AG04450 (cell line): ENCODE data around the gene CTDSP1. TPM values are rescaled to one million over a fixed set of nuclear protein-coding genes. Genes with fewer than 3 reads are reported as not detected.

Experiments used
- CTCF ChIA-PET: fragments of 300-600, 350-600 bp; formaldehyde crosslinking; extraction: SDS; loops from one replicate; lab custom pipeline; 2022; ENCODE audit warnings: antibody characterized with exemption, inconsistent platforms; lab: Charles Lee
- POLR2A ChIA-PET: fragments of 350-600 bp; formaldehyde crosslinking; extraction: SDS; loops from one replicate; lab custom pipeline; 2021; ENCODE audit warnings: antibody characterized with exemption, inconsistent platforms; lab: Yijun Ruan, JAX
- DNase-seq: peaks from one replicate; pipeline ENCODE4 v3.0.0-alpha.2; 2011; ENCODE audit warnings: low read depth, low spot score
- H3K27ac ChIP-seq: one replicate; pipeline ENCODE4 v1.5.1; 2012; ENCODE audit warnings: low read depth, low read length, control low read depth
- H3K27me3 ChIP-seq: one replicate; pipeline ENCODE4 v1.6.0; 2012; ENCODE audit warnings: low read length; ENCODE audit not compliant: control insufficient read depth, insufficient read depth
- H3K4me3 ChIP-seq: 2 replicates; pipeline ENCODE4 v1.5.1; 2011; ENCODE audit warnings: mild to moderate bottlenecking, low read depth, low read length, control low read depth
- H3K9me3 ChIP-seq: 2 replicates; pipeline ENCODE4 v1.5.1; 2012; ENCODE audit warnings: low read length; ENCODE audit not compliant: control insufficient read depth, insufficient read depth
- CTCF ChIP-seq: IDR thresholded peaks from 2 replicates; pipeline ENCODE4 v1.5.1; 2011; ENCODE audit warnings: low read depth, low read length, control low read depth, inconsistent platforms
- polyA plus RNA-seq: library from polyadenylated mRNA; depleted of rRNA; stranded (reverse); fragments of >200 nt; gene quantifications from 2 replicates; pipeline ENCODE4 v1.2.3, GENCODE V29; 2011

The CTDSP1 gene
- polyA plus RNA-seq, 1 experiment: 51.3 TPM

GRCh38 chr2:218360453-218360852, 39.2 kb upstream of the CTDSP1 start:
- Histone ChIP-seq H3K9me3 (no peaks in the 10 kb centered on the region), H3K27me3 (no peaks in the 10 kb centered on the region), H3K27ac (no peak overlapping the region), H3K4me3 (no peak overlapping the region)
- TF ChIP-seq CTCF: no peak
- DNase-seq: no peak
- CTCF ChIA-PET: interaction anchor here (1.3 kb wide), 1 partner anchor 89 kb away, joined by 3 read pairs; no protein-coding TSS in a partner anchor
- POLR2A ChIA-PET: no interaction called here

GRCh38 chr2:218362606-218363005, 37.1 kb upstream of the CTDSP1 start:
- DNase-seq: no peak
- no peak overlapping the region for H3K27ac ChIP-seq

GRCh38 chr2:218363736-218364135, 35.9 kb upstream of the CTDSP1 start:
- H3K4me3 ChIP-seq: no peak overlapping the region
- ChIA-PET POLR2A (no interaction called here), CTCF (no interaction called here)
- peaks cover 4% of the 10 kb centered on the region for H3K27me3 ChIP-seq
- no peak for TF ChIP-seq CTCF
- H3K9me3 ChIP-seq: peaks cover 9% of the 10 kb centered on the region
- H3K27ac ChIP-seq: no peak overlapping the region
- no peak for DNase-seq

More at GRCh38 chr2:218362606-218363005, 37.1 kb upstream of the CTDSP1 start:
- Histone ChIP-seq H3K4me3 (no peak overlapping the region), H3K27me3 (peaks cover 4% of the 10 kb centered on the region), H3K9me3 (peaks cover 9% of the 10 kb centered on the region)
- POLR2A ChIA-PET: no interaction called here
- no peak for TF ChIP-seq CTCF
- CTCF ChIA-PET: interaction anchor here (0.8 kb wide), 1 partner anchor 34 kb away, joined by 5 read pairs; no protein-coding TSS in a partner anchor

DNA sequence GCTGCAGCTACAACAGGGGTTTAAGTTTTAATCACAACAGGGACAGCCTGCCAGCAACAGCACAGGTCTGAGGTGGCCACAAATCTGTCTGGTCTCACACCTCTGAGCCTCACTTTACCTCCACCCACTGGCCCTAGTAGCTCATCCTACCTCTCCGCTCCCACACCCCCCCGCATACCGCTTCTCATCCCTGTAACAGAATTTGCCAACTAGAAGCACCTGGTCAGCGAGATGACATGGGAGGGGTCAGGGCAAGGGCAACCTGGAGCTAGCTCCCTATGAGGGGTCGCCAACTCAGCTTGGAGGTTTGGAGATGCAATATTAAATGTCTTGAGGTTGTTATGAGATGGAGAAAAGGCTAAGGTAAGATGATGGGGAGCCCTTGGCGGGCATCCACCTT, 35.5 kb upstream of the CTDSP1 start:
- Histone ChIP-seq H3K27ac (no peak overlapping the region), H3K9me3 (peaks cover 9% of the 10 kb centered on the region), H3K4me3 (no peak overlapping the region), H3K27me3 (peaks cover 4% of the 10 kb centered on the region)
- DNase-seq: no peak
- TF ChIP-seq CTCF: no peak
- POLR2A ChIA-PET: interaction anchor here (0.5 kb wide), 1 partner anchor 11 kb away, joined by 6 read pairs; no protein-coding TSS in a partner anchor
- CTCF ChIA-PET: no interaction called here

GRCh38 chr2:218366621-218367414, 32.9 kb upstream of the CTDSP1 start:
- Histone ChIP-seq H3K27me3 (peaks cover 4% of the 10 kb centered on the region), H3K27ac (no peak overlapping the region), H3K4me3 (peak overlapping the region; percentile 59), H3K9me3 (peaks cover 9% of the 10 kb centered on the region)
- DNase-seq: no peak
- TF ChIP-seq CTCF: no peak
- CTCF ChIA-PET: interaction anchor here (0.5 to 1.2 kb wide), 4 partner anchors 10 to 65 kb away, joined by 4 to 5 read pairs (median 4); partner anchors contain the start of gene CATIP
- POLR2A ChIA-PET: no interaction called here
